ENCODE data around the gene OXA1L.

Gene OXA1L

DNA sequence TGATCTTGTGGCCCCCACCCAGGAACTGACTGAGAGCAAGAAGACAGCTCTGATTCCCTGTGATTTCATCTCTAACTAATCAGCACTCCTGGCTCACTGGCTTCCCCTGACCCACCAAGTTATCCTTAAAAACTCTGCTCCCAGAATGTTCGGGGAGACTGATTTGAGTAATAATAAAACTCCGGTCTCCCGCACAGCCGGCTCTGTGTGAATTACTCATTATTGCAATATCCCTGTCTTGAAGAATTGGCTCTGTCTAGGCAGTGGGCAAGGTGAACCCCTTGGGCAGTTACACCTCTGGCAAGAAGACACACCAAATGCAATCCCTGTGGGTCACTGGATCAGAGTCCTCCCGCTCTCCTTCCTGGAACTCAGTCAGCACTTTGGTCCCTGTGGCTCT is 27.5 kb downstream of the OXA1L start:
- DNase-seq (ENCODE audit: low spot score), result no peak
- H3K27ac ChIP-seq, result no peak overlapping the region
- no peak overlapping the region for H3K4me3 ChIP-seq
- no peak for TF ChIP-seq CTCF (IDR thresholded peaks at IDR 0.05)

DNA sequence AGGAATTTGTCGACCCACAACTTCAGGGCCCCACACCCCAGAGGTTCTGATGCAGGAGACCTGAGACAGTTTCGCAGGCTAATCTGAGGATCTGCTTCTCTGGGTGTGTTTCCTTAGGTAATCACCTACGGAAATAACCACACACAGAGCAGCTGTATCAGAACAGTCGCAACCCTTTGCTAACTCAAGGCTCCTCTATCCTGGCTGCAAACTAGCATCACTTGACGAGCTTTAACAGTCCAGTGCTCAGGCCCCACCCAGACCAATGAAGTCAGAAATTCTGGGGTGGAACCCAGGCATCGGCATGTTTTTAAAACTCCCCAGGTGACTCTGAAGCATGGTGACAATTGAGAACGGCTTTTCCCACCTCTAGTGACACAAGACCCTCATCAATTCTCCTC is 28.1 kb downstream of the OXA1L start:
- DNase-seq (ENCODE audit: low spot score), result no peak
- TF ChIP-seq CTCF (IDR thresholded peaks at IDR 0.05), result no peak
- Histone ChIP-seq H3K27ac (no peak overlapping the region), H3K4me3 (no peak overlapping the region)

DNA sequence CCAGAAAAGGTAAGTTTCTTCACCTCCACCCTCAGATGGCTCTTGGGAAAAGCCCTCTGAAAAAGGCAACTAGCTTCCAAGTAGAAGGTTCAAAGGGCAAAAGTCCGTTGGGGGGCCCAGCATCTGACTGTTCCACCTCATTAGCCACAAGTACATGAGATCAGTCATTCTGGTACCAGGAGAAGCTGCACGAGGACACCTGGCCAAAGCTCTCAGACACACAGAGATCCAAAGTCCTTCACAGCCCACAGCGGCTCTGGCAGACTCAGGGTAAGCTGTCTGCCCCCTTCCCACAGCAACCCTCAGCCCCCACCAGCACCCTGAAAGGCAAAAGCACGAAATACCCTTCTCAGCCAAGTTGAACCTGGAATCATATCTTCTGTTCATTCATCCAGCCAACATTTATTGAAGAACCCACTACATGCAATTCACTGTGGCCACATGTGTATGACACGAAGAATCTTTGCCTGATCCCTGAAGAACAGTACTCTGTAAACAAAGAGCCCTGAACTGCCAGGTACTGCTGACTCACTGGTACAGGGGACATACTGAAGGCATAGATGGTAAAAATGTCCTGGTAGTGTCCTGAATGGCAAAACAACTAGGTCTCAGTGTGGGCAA is 29.7 kb downstream of the OXA1L start:
- Histone ChIP-seq H3K4me3 (no peak overlapping the region), H3K27ac (no peak overlapping the region)
- TF ChIP-seq CTCF (IDR thresholded peaks at IDR 0.05), result no peak
- no peak for DNase-seq (ENCODE audit: low spot score)

DNA sequence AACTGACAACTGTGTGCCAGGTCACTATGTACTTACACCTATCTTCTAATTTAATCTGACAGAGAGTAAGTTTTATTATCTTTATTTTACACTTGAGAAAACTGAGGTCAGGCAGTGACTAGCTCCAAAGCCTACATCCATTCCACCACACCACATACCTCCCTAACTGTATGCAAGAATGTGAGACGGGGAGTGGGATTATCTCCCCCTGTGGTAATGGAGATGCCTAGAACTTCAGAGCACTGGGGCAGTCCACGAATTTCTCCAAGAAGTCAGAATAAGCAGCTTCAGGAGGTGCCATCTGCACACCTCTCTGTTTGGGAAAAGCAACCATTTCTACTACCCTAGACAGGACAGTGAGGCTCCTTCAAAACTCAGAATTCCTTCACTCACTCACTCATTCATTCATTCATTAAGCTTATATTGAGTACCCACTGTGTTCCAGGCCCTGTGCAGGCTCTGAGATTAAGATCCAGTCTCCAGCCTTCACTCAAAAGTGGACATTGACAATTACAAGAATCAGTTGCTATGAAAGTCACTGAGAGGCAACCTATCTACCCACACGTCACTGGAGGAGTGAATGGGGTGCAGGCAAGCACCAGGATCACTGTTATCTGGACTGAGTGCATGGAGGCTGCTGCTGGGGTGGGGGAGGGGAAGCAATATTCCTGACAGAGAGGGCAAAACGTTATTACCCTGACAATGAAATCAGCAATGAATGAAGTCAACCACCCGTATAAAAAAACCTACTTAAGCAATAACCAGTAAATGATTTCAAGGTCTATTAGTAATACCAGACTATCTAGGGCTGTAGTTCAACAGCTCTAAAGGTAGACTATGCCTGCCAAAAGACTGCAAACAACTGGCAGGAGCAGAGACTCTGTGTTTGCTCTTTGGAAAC is 30.8 kb downstream of the OXA1L start:
- no peak for TF ChIP-seq CTCF (IDR thresholded peaks at IDR 0.05)
- H3K27ac ChIP-seq, result no peak overlapping the region
- no peak overlapping the region for H3K4me3 ChIP-seq
- DNase-seq (ENCODE audit: low spot score), result no peak

DNA sequence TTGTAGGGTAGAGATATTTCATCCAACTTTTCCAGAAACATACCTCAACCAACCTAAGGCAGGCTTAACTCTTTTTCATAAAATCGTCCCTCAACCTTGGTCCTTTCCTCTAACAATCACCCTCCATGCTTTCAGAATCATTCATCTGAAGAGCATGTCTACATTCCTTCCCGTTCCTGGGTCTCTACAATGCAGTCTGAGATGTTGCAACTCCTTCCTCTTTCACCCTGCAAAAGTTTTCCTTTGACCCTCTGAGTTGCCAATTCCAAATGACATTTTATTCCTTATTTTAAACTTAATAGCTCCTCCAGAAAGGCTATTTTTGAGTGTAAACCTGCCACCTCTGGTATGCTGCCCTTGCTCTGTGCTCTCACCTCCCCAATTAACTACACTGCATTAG is 32.0 kb downstream of the OXA1L start:
- H3K4me3 ChIP-seq, result no peak overlapping the region
- no peak for DNase-seq (ENCODE audit: low spot score)
- peak overlapping the region in 1 of 2 donors; percentile 20 for H3K27ac ChIP-seq
- no peak for TF ChIP-seq CTCF (IDR thresholded peaks at IDR 0.05)

DNA sequence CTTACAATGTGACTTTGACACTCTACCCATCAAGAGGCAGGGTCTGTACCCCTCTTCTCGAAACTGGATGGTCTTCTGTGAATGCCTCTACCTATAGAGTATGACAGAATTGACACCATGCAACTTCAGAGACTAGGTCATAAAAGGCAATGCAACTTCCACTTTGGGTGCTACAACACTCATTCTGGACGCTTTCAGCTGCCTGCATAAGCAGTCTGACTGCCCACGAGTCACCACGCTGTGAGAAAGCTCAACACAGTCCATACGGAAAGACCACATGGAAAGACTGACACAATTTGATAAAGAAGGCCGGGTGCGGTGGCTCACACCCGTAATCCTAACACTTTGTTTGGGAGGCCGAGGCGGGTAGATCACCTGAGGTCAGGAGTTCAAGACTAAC is 33.9 kb downstream of the OXA1L start:
- Histone ChIP-seq H3K27ac (no peak overlapping the region), H3K4me3 (no peak overlapping the region)
- no peak for DNase-seq (ENCODE audit: low spot score)
- TF ChIP-seq CTCF (IDR thresholded peaks at IDR 0.05), result no peak

GRCh38 chr14:22801716-22802115 is 35.2 kb downstream of the OXA1L start:
- Histone ChIP-seq H3K4me3 (no peak overlapping the region), H3K27ac (no peak overlapping the region)
- DNase-seq (ENCODE audit: low spot score), result no peak
- TF ChIP-seq CTCF (IDR thresholded peaks at IDR 0.05), result no peak
